GM23338 (cell line): ENCODE data around the gene ZIC5.

ENCODE experiments used
- CTCF ChIP-seq, 2 experiments: fragments of 200-600 bp in 1 of 2; sonication (generic) in 1 of 2; conservative IDR thresholded peaks; 2 replicates each; pipeline versions ENCODE4 v1.5.1 to v1.6.1; 2016 to 2017; ENCODE audit warnings: antibody characterized with exemption in 2 of 2, low read depth in 2 of 2, mild to moderate bottlenecking in 2 of 2, moderate library complexity in 1 of 2
- EZH2 ChIP-seq: fragments of 200-600 bp; sonication (generic); IDR thresholded peaks from one replicate; pipeline ENCODE4 v1.8.0; 2017; ENCODE audit warnings: antibody characterized with exemption, mild to moderate bottlenecking, low read depth; ENCODE audit not compliant: unreplicated experiment
- EZH2phosphoT487 ChIP-seq: fragments of 200-600 bp; sonication (generic); IDR thresholded peaks from one replicate; pipeline ENCODE4 v1.8.1; 2018; ENCODE audit warnings: antibody characterized with exemption; ENCODE audit not compliant: unreplicated experiment
- POLR2AphosphoS5 ChIP-seq: IDR thresholded peaks from 2 replicates; pipeline ENCODE4 v1.6.1; 2016; ENCODE audit warnings: antibody characterized with exemption, low read depth
- REST ChIP-seq: IDR thresholded peaks from one replicate; pipeline ENCODE4 v1.6.1; 2018; ENCODE audit warnings: antibody characterized with exemption; ENCODE audit not compliant: unreplicated experiment
- ZNF331 ChIP-seq: fragments of 250-450 bp; sonication (Bioruptor Pico); IDR thresholded peaks from 2 replicates; pipeline ENCODE4 v1.5.0; 2020; ENCODE audit warnings: low read depth, mild to moderate bottlenecking, moderate library complexity

- no peak for TF ChIP-seq CTCF (conservative IDR thresholded peaks at IDR 0.05; ENCODE audit: low read depth in 2 of 2)
- TF ChIP-seq POLR2AphosphoS5, result no peak; the same call in 1 of the 2 replicates
- no peak for TF ChIP-seq ZNF331 (CRISPR knock-in tag)
- TF ChIP-seq EZH2, result no peak
- no peak for TF ChIP-seq EZH2phosphoT487
- no peak for TF ChIP-seq REST
These were observed 9.9 kb downstream of the ZIC5 start for GRCh38 chr13:99961636-99962035.
